Tibial nerve (tissue), 3 donors: Measurements from ENCODE around the gene CDCP1.

ENCODE experiments used
- CTCF ChIP-seq, 5 experiments: fragments of 200-600 bp in 3 of 5; fragments of 450-650 bp in 2 of 5; sonication (generic) in 3 of 5; IDR thresholded peaks; one replicate each; pipeline ENCODE4 v1.5.1; 2016 to 2019; ENCODE audit warnings: antibody characterized with exemption in 5 of 5, mild to moderate bottlenecking in 3 of 5, moderate library complexity in 2 of 5
- POLR2A ChIP-seq, 2 donors: fragments of 450-650 bp; IDR thresholded peaks; one replicate each; pipeline ENCODE4 v1.6.1; 2017; ENCODE audit warnings: antibody characterized with exemption in 2 of 2, mild to moderate bottlenecking in 2 of 2, moderate library complexity in 2 of 2

DNA sequence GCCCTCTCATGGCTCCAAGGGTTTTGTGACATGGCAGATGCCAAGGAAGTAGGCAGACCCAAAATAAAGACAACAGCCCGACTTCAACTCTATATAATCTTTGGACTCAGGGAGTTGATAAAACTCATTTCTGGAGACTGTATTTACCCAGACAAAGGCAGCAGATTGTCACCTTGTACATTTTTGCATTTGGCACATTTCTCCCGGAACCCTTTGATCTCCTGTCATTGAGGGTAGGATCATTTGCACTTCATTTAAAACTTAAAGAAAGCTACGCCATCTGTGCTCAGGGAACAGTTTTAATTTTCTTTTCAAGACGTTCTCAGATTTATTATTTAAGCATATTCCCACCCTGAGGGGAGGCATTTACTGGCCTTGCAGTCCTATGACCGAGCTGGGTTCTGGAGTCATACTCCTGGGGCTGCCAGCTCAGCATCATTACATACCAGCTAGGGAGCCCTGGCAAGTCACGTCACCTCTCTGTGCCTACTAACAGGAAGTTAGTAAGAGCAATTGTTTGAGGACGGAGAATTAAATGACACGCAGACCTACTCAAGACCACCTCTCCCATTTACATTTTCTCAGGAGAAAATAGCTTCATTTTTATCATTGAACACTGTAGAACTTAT is 5.9 kb downstream of the CDCP1 start:
- TF ChIP-seq POLR2A (IDR thresholded peaks at IDR 0.05) (no peak), CTCF (IDR thresholded peaks at IDR 0.05) (no peak)
